A673 (cell line): Measurements from ENCODE around the gene TRIM50.

Experiments
- CTCF ChIP-seq: fragments of 300-800, 200-600 bp; sonication (generic); conservative IDR thresholded peaks from 2 replicates; pipeline ENCODE4 v1.5.1; 2017; ENCODE audit warnings: low read depth, mild to moderate bottlenecking, antibody characterized with exemption, low read length, moderate library complexity, mixed read lengths
- EZH2 ChIP-seq: fragments of 200-600 bp; sonication (generic); IDR thresholded peaks from 2 replicates; pipeline ENCODE4 v1.6.1; 2017; ENCODE audit warnings: borderline replicate concordance, low read depth, mild to moderate bottlenecking, mixed read lengths, antibody characterized with exemption, low read length; ENCODE audit not compliant: poor library complexity, severe bottlenecking

DNA sequence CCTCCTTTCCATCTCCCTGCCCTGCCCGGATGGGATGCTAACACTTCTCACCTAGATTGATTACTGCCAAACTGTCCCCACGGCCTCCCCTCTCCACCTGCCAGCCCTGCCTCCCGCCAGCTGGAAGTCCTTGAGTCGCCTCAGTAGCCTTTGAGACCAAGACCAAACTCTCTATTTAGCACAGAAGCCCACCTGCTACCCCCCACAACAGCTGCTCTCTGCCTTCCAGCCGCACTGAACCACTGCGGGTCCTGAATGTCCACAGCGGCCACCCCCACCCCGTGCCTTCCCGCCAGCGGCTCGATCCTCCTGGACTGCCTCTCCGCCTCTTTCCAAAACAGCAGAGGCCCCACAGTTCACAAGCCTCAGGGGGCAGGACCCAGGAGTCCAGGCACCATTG is 39.1 kb upstream of the TRIM50 start:
- TF ChIP-seq CTCF (no peak), EZH2 (no peak)
